K562 (cell line): ENCODE measurements around the gene CNGA3. TPM values are rescaled to one million over a fixed set of nuclear protein-coding genes. Genes with fewer than 3 reads are reported as not detected.

Source experiments
- ARID1B ChIP-seq: fragments of 450-650 bp; IDR thresholded peaks from 2 replicates; pipeline ENCODE4 v1.6.1; 2016; ENCODE audit warnings: antibody characterized with exemption, mild to moderate bottlenecking, inconsistent platforms
- CREB1 ChIP-seq, 2 experiments: sonication (generic) in 1 of 2; formaldehyde crosslinking in 1 of 2; IDR thresholded peaks; 2 replicates each; pipeline versions ENCODE4 v1.6.1 to v1.8.0; 2012 to 2022; ENCODE audit warnings: inconsistent platforms in 1 of 2, mild to moderate bottlenecking in 1 of 2, missing genetic modification reagents in 1 of 2, moderate library complexity in 1 of 2
- KAT2B ChIP-seq: IDR thresholded peaks from one replicate; pipeline ENCODE4 v1.6.1; 2012; ENCODE audit warnings: low read depth, mild to moderate bottlenecking, control low read depth, inconsistent platforms, low read length, moderate library complexity
- KLF1 ChIP-seq: fragments of 450-650 bp; IDR thresholded peaks from 2 replicates; pipeline ENCODE4 v1.6.1; 2016; ENCODE audit warnings: missing genetic modification characterization, missing compliant biosample characterization
- NFXL1 ChIP-seq: fragments of 450-650 bp; formaldehyde crosslinking; IDR thresholded peaks from 2 replicates; pipeline ENCODE4 v1.4.0; 2021; ENCODE audit warnings: mild to moderate bottlenecking
- NR3C1 ChIP-seq: sonication (generic); formaldehyde crosslinking; IDR thresholded peaks from 2 replicates; pipeline ENCODE4 v1.8.1; 2022; ENCODE audit warnings: missing genetic modification reagents
- POLR2A ChIP-seq: fragments of 450-650 bp; conservative IDR thresholded peaks from 2 replicates; pipeline ENCODE4 v1.6.1; 2016
- POLR2H ChIP-seq: IDR thresholded peaks from 2 replicates; pipeline ENCODE4 v1.6.1; 2016; ENCODE audit warnings: missing genetic modification characterization, low read depth, mild to moderate bottlenecking, control low read depth, missing compliant biosample characterization, moderate library complexity
- SMARCE1 ChIP-seq: fragments of 450-650 bp; IDR thresholded peaks from 2 replicates; pipeline ENCODE4 v1.7.1; 2016; ENCODE audit warnings: mild to moderate bottlenecking
- SNIP1 ChIP-seq: fragments of 450-650 bp; IDR thresholded peaks from 2 replicates; pipeline ENCODE4 v1.7.1; 2017; ENCODE audit warnings: low read depth, mild to moderate bottlenecking
- TARDBP ChIP-seq: fragments of 450-650 bp; IDR thresholded peaks from 2 replicates; pipeline ENCODE4 v1.6.1; 2016
- ZNF124 ChIP-seq: sonication (generic); formaldehyde crosslinking; IDR thresholded peaks from 2 replicates; pipeline ENCODE4 v1.8.1; 2022; ENCODE audit warnings: missing genetic modification reagents
- ZNF174 ChIP-seq: fragments of 250-450 bp; sonication (Bioruptor Pico); IDR thresholded peaks from 2 replicates; pipeline ENCODE4 v1.4.0; 2020; ENCODE audit warnings: mild to moderate bottlenecking
- ZNF384 ChIP-seq: IDR thresholded peaks from 2 replicates; pipeline ENCODE4 v1.6.1; 2012; ENCODE audit warnings: low read depth, low read length, improper control_type of control experiment
- ZNF431 ChIP-seq: sonication (generic); formaldehyde crosslinking; IDR thresholded peaks from 2 replicates; pipeline ENCODE4 v1.8.0; 2022; ENCODE audit warnings: mild to moderate bottlenecking, missing genetic modification reagents
- ZNF507 ChIP-seq: conservative IDR thresholded peaks from 2 replicates; pipeline ENCODE4 v1.6.1; 2017; ENCODE audit warnings: missing genetic modification characterization, missing compliant biosample characterization
- ZNF589 ChIP-seq: fragments of 200-800 bp; sonication (Bioruptor generic); IDR thresholded peaks from 2 replicates; pipeline ENCODE4 v1.6.1; 2016; ENCODE audit warnings: low read depth, missing genetic modification characterization, missing compliant biosample characterization
- ZSCAN32 ChIP-seq: fragments of 450-650 bp; formaldehyde crosslinking; IDR thresholded peaks from 2 replicates; pipeline ENCODE4 v1.4.0; 2020; ENCODE audit warnings: mild to moderate bottlenecking, moderate library complexity
- ZZZ3 ChIP-seq: fragments of 450-650 bp; IDR thresholded peaks from 2 replicates; pipeline ENCODE4 v1.6.1; 2016; ENCODE audit warnings: antibody characterized with exemption, mild to moderate bottlenecking, moderate library complexity
- polyA plus RNA-seq, 8 experiments: library from polyadenylated mRNA; depleted of rRNA in 4 of 8; stranded (reverse) in 5 of 8; unstranded in 3 of 8; fragments of >200 nt; fragmentation: Nextera tagmentation in 2 of 8; fragmentation: Illumina TruSeq in 1 of 8; extraction: Ambion mirVana in 2 of 8; extraction: Trizol in 1 of 8; gene quantifications; 2 replicates each; pipeline versions ENCODE4 v1.2.1 to v1.2.3, GENCODE V29; 2011 to 2014; ENCODE audit warnings: inconsistent platforms in 1 of 8, missing spikeins in 1 of 8
- total RNA-seq, 7 experiments: library from RNA; depleted of rRNA in 6 of 7; stranded (reverse); fragments of >200 nt in 6 of 7; fragmentation: Illumina TruSeq in 2 of 7; extraction: Trizol in 2 of 7; gene quantifications; 2 replicates each; pipeline versions ENCODE4 v1.2.1 to v1.2.3, GENCODE V29; 2011 to 2021; ENCODE audit warnings: low replicate concordance in 1 of 7
- TF ChIP-seq, protein P1 (sequence below), 2 experiments: fragments of 450-650 bp; formaldehyde crosslinking in 1 of 2; IDR thresholded peaks; 2 replicates each; pipeline versions ENCODE4 v1.4.0 to v1.6.1; 2014 to 2020; ENCODE audit warnings: mild to moderate bottlenecking in 2 of 2, borderline replicate concordance in 1 of 2, low read depth in 1 of 2
- TF ChIP-seq, protein P2 (sequence below): fragments of 200-800 bp; sonication (Bioruptor generic); IDR thresholded peaks from 2 replicates; pipeline ENCODE4 v1.6.1; 2017; ENCODE audit warnings: missing genetic modification characterization, missing compliant biosample characterization

The CNGA3 gene
- total and polyA plus RNA-seq, 9 of the 15 experiments (the other 6 are each of a cell fraction or from before 2014, with no cell fraction given): not detected

GRCh38 chr2:98412751-98413458 is 66.6 kb downstream of the CNGA3 start (continued):
- TF ChIP-seq, protein P1, sequence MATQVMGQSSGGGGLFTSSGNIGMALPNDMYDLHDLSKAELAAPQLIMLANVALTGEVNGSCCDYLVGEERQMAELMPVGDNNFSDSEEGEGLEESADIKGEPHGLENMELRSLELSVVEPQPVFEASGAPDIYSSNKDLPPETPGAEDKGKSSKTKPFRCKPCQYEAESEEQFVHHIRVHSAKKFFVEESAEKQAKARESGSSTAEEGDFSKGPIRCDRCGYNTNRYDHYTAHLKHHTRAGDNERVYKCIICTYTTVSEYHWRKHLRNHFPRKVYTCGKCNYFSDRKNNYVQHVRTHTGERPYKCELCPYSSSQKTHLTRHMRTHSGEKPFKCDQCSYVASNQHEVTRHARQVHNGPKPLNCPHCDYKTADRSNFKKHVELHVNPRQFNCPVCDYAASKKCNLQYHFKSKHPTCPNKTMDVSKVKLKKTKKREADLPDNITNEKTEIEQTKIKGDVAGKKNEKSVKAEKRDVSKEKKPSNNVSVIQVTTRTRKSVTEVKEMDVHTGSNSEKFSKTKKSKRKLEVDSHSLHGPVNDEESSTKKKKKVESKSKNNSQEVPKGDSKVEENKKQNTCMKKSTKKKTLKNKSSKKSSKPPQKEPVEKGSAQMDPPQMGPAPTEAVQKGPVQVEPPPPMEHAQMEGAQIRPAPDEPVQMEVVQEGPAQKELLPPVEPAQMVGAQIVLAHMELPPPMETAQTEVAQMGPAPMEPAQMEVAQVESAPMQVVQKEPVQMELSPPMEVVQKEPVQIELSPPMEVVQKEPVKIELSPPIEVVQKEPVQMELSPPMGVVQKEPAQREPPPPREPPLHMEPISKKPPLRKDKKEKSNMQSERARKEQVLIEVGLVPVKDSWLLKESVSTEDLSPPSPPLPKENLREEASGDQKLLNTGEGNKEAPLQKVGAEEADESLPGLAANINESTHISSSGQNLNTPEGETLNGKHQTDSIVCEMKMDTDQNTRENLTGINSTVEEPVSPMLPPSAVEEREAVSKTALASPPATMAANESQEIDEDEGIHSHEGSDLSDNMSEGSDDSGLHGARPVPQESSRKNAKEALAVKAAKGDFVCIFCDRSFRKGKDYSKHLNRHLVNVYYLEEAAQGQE (IDR thresholded peaks at IDR 0.05; ENCODE audit: borderline replicate concordance): peak; percentile 83; the same call in 1 of the 2 replicates
- TF ChIP-seq, protein P1 (CRISPR knock-in tag; IDR thresholded peaks at IDR 0.05; ENCODE audit: low read depth): no peak
- TF ChIP-seq ZZZ3: no peak
- TF ChIP-seq, protein P2, sequence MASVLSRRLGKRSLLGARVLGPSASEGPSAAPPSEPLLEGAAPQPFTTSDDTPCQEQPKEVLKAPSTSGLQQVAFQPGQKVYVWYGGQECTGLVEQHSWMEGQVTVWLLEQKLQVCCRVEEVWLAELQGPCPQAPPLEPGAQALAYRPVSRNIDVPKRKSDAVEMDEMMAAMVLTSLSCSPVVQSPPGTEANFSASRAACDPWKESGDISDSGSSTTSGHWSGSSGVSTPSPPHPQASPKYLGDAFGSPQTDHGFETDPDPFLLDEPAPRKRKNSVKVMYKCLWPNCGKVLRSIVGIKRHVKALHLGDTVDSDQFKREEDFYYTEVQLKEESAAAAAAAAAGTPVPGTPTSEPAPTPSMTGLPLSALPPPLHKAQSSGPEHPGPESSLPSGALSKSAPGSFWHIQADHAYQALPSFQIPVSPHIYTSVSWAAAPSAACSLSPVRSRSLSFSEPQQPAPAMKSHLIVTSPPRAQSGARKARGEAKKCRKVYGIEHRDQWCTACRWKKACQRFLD: no peak
- TF ChIP-seq ARID1B: no peak
- no peak for TF ChIP-seq ZNF589 (CRISPR knock-in tag)
- TF ChIP-seq KLF1 (tag): no peak
- no peak for TF ChIP-seq POLR2H (tag)
- TF ChIP-seq ZNF507: no peak
- no peak for TF ChIP-seq ZNF174 (CRISPR knock-in tag)
- TF ChIP-seq SNIP1: no peak
- no peak for TF ChIP-seq NR3C1 (CRISPR knock-in tag)
- TF ChIP-seq ZNF431 (CRISPR knock-in tag): no peak
- no peak for TF ChIP-seq KAT2B
- no peak for TF ChIP-seq TARDBP
- TF ChIP-seq ZNF124 (CRISPR knock-in tag): no peak
- TF ChIP-seq SMARCE1: no peak
- no peak for TF ChIP-seq CREB1 (IDR thresholded peaks at IDR 0.05)
- no peak for TF ChIP-seq CREB1 (CRISPR knock-in tag; IDR thresholded peaks at IDR 0.05)
- no peak for TF ChIP-seq NFXL1 (CRISPR knock-in tag)
- TF ChIP-seq ZSCAN32 (CRISPR knock-in tag): no peak
- no peak for TF ChIP-seq POLR2A
- peak; percentile 73 for TF ChIP-seq ZNF384
